HCT116 (cell line): ENCODE results near the gene ITGA11.
A peak's percentile ranks its signal among the peaks of the same experiment; 100 is the strongest.

Experiments
- CTCF ChIP-seq, 3 experiments: fragments of 200-600 bp in 1 of 3; sonication (generic) in 1 of 3; IDR thresholded peaks in 2 of 3; conservative IDR thresholded peaks in 1 of 3; 2 replicates each; pipeline ENCODE4 v1.5.1; 2012 to 2017; ENCODE audit warnings: low read depth in 2 of 3, low read length in 2 of 3, antibody characterized with exemption in 1 of 3, borderline replicate concordance in 1 of 3, control low read depth in 1 of 3, mild to moderate bottlenecking in 1 of 3, mixed read lengths in 1 of 3, mixed run types in 1 of 3, moderate library complexity in 1 of 3; ENCODE audit not compliant: insufficient read depth in 1 of 3
- EZH2 ChIP-seq: fragments of 200-600 bp; sonication (generic); IDR thresholded peaks from 2 replicates; pipeline ENCODE4 v1.6.1; 2017; ENCODE audit warnings: antibody characterized with exemption, mixed run types
- FOSL1 ChIP-seq: IDR thresholded peaks from 2 replicates; pipeline ENCODE4 v1.6.1; 2012; ENCODE audit warnings: low read depth

GRCh38 chr15:68372291-68372811, 59.6 kb downstream of the ITGA11 start:
- no peak for TF ChIP-seq EZH2
- TF ChIP-seq FOSL1 = no peak
- peak; percentile 39 to 77 (median 64); a peak in 5 of 6 replicates for TF ChIP-seq CTCF (IDR thresholded peaks at IDR 0.05 in 2 of 3, conservative IDR thresholded peaks at IDR 0.05 in 1 of 3; ENCODE audit: borderline replicate concordance in 1 of 3, insufficient read depth in 1 of 3, low read depth in 2 of 3, low read length in 2 of 3)
